ENCODE results near the gene GPHN. TPM values are rescaled to one million over a fixed set of nuclear protein-coding genes. Genes with fewer than 3 reads are reported as not detected.
"Not testable (repeated sequence)": the region's sequence is repeated elsewhere in the genome, so short reads cannot be mapped to it uniquely, and the experiment has no call there.

The GPHN gene
- total RNA-seq, 4 donors from 2014 or later: 14.8 to 20.8 (median 17.0) TPM

- H3K4me3 ChIP-seq (ENCODE audit: low read depth, poor library complexity, severe bottlenecking): no peak overlapping the region
- TF ChIP-seq CTCF (IDR thresholded peaks at IDR 0.05) (no peak), POLR2A (IDR thresholded peaks at IDR 0.05) (no peak)
- 67 to 73% methylated on average over 2 of the region's 2 CpGs for WGBS, 2 donors
- DNase-seq (ENCODE audit: low spot score in 2 of 2): no peak
- intact Hi-C loops (cut with DNase I; ENCODE audit: low total_unique reads): no loop called here
Observed at GRCh38 chr14:66696326-66696725, 188.4 kb downstream of the GPHN start.

GRCh38 chr14:66698503-66698902 lies 190.6 kb downstream of the GPHN start:
- no peak for TF ChIP-seq CTCF (IDR thresholded peaks at IDR 0.05)
- no peak for TF ChIP-seq POLR2A (IDR thresholded peaks at IDR 0.05)
- H3K4me3 ChIP-seq (ENCODE audit: low read depth, poor library complexity, severe bottlenecking): no peak overlapping the region
- intact Hi-C loops (cut with DNase I; ENCODE audit: low total_unique reads): no loop called here
- 96 to 97% methylated on average over 2 of the region's 2 CpGs for WGBS, 2 donors
- DNase-seq (ENCODE audit: low spot score in 2 of 2): no peak

DNA sequence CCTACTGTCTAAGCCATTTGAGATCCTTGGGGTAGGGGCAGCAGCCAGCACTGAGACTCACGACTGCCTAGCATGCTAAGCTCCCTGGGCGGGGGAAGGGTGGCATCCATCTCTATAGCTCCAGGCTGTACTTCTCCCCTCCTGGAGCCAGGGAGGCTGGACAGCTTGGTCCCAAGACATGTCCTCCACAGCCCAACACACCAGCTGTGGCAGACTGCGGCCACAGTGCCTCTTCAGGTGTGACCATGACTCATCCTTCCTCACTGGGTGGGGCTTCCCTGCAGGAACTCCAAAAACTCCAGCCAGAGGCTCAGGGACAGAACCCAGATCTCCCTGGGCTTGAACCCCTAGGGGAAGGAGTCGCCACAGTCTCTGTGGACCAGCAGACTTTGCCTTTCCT lies 193.9 kb downstream of the GPHN start:
- no peak for DNase-seq (ENCODE audit: low spot score in 2 of 2)
- WGBS, 2 donors: 91 to 96% methylated on average over 3 to 4 of the region's 4 CpGs
- no peak overlapping the region for H3K4me3 ChIP-seq (ENCODE audit: low read depth, poor library complexity, severe bottlenecking)
- intact Hi-C loops (cut with DNase I; ENCODE audit: low total_unique reads): no loop called here
- TF ChIP-seq POLR2A (IDR thresholded peaks at IDR 0.05) (no peak), CTCF (IDR thresholded peaks at IDR 0.05) (no peak)

GRCh38 chr14:66708267-66708666 lies 200.3 kb downstream of the GPHN start:
- no peak for DNase-seq (ENCODE audit: low spot score in 2 of 2)
- intact Hi-C loops (cut with DNase I; ENCODE audit: low total_unique reads): no loop called here
- TF ChIP-seq POLR2A (IDR thresholded peaks at IDR 0.05): no peak
- TF ChIP-seq CTCF (IDR thresholded peaks at IDR 0.05): no peak
- H3K4me3 ChIP-seq (ENCODE audit: low read depth, poor library complexity, severe bottlenecking): no peak overlapping the region

DNA sequence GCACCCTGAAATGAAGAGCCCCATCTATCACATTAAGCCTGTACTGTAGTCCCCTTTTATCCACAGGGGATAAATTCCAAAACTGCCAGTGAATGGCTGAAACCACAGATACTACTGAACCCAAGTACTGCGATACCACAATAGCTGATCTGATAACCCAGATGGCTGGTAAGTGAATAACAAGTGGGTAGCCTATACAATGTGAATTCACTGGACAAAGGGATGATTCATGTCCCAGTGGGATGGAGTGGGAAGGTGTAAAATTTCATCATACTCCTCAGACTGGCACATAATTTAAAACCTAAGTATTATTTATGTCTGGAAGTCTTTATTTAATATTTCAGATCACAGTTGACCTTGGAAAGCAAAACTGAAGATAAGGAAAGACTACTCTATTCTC lies 201.3 kb downstream of the GPHN start:
- intact Hi-C loops (cut with DNase I; ENCODE audit: low total_unique reads): no loop called here
- 71 to 72% methylated on average over 1 of the region's 1 CpG for WGBS, 2 donors

DNA sequence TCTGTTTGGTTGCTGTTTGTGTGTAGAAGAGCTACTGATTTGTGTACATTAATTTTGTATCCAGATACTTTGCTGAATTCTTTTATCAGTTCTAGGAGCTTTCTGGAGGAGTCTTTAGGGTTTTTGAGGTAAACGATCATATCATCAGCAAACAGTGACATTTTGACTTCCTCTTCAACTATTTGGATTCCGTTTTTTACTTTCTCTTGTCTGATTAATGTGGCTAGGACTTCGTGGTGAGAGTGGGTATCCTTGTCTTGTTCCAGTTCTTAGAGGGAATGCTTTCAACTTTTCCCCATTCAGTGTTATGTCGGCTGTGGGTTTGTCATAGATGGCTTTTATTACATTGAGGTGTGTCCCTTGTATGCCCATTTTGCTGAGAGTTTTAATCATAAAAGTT lies 206.3 kb downstream of the GPHN start:
- WGBS, 2 donors: 83 to 91% methylated on average over 4 of the region's 4 CpGs
- intact Hi-C loops (cut with DNase I; ENCODE audit: low total_unique reads); H3K4me3 ChIP-seq (ENCODE audit: low read depth, poor library complexity, severe bottlenecking); DNase-seq (ENCODE audit: low spot score in 2 of 2): not testable (repeated sequence)

More for the DNA sequence above, 201.3 kb downstream of the GPHN start:
- no peak overlapping the region for H3K4me3 ChIP-seq (ENCODE audit: low read depth, poor library complexity, severe bottlenecking)
- DNase-seq (ENCODE audit: low spot score in 2 of 2): no peak
- TF ChIP-seq CTCF (IDR thresholded peaks at IDR 0.05): no peak
- TF ChIP-seq POLR2A (IDR thresholded peaks at IDR 0.05): no peak

GRCh38 chr14:66715313-66715712 lies 207.4 kb downstream of the GPHN start:
- WGBS, 2 donors: 82 to 85% methylated on average over 2 of the region's 2 CpGs
- DNase-seq (ENCODE audit: low spot score in 2 of 2); intact Hi-C loops (cut with DNase I; ENCODE audit: low total_unique reads); H3K4me3 ChIP-seq (ENCODE audit: low read depth, poor library complexity, severe bottlenecking): not testable (repeated sequence)
